Spleen (tissue), 11 donors: Measurements from ENCODE around the gene PERM1. TPM values are rescaled to one million over a fixed set of nuclear protein-coding genes. Genes with fewer than 3 reads are reported as not detected.

Source experiments
- DNase-seq: peaks from one replicate; pipeline ENCODE4 v3.0.0-alpha.2; 2020
- H3K27ac ChIP-seq, 8 donors: fragments of 200-600 bp; sonication (generic) in 7 of 8; 1 replicate in 4 of 8; 2 replicates in 4 of 8; pipeline versions ENCODE4 v1.5.0 to v1.8.0; 2016 to 2021; ENCODE audit warnings: inconsistent platforms in 4 of 8, mild to moderate bottlenecking in 4 of 8, moderate library complexity in 1 of 8
- H3K27me3 ChIP-seq, 7 donors: fragments of 200-600 bp; sonication (generic) in 6 of 7; replicated peaks in 1 of 7; 1 replicate in 4 of 7; 2 replicates in 3 of 7; pipeline versions ENCODE4 v1.5.0 to v1.8.0; 2016 to 2021; ENCODE audit warnings: inconsistent platforms in 3 of 7, mild to moderate bottlenecking in 1 of 7
- H3K36me3 ChIP-seq, 6 donors: fragments of 200-600 bp; sonication (generic) in 5 of 6; 1 replicate in 4 of 6; 2 replicates in 2 of 6; pipeline versions ENCODE4 v1.5.0 to v1.8.0; 2016 to 2021; ENCODE audit warnings: inconsistent platforms in 2 of 6
- H3K4me1 ChIP-seq, 6 donors: fragments of 200-600 bp; sonication (generic) in 5 of 6; 1 replicate in 3 of 6; 2 replicates in 3 of 6; pipeline versions ENCODE4 v1.5.0 to v1.8.0; 2016 to 2021; ENCODE audit warnings: inconsistent platforms in 3 of 6
- H3K4me3 ChIP-seq, 8 donors: fragments of 200-600 bp; sonication (generic) in 7 of 8; 1 replicate in 4 of 8; 2 replicates in 4 of 8; pipeline versions ENCODE4 v1.5.0 to v1.8.0; 2016 to 2021; ENCODE audit warnings: inconsistent platforms in 4 of 8, mild to moderate bottlenecking in 4 of 8, moderate library complexity in 2 of 8
- H3K9me3 ChIP-seq, 8 donors: fragments of 200-600 bp; sonication (generic) in 7 of 8; 1 replicate in 4 of 8; 2 replicates in 4 of 8; pipeline versions ENCODE4 v1.5.0 to v1.8.0; 2016 to 2021; ENCODE audit warnings: inconsistent platforms in 4 of 8
- POLR2A ChIP-seq, 3 donors: fragments of 450-650 bp; IDR thresholded peaks; one replicate each; pipeline ENCODE4 v1.5.1; 2017; ENCODE audit warnings: antibody characterized with exemption in 3 of 3, mild to moderate bottlenecking in 1 of 3
- POLR2AphosphoS5 ChIP-seq, 3 donors: sonication (generic); formaldehyde crosslinking; IDR thresholded peaks; one replicate each; pipeline ENCODE4 v1.5.1; 2017; ENCODE audit warnings: antibody characterized with exemption in 3 of 3
- WGBS, 5 donors: extraction: QIAGEN DNeasy Blood & Tissue Kit in 3 of 5; methylation state at CpG; one replicate each; pipeline versions ENCODE4 v1.1.5 to v1.1.7; 2013 to 2018; 5-methylcytosine and 5-hydroxymethylcytosine counted together
- intact Hi-C: fragments of 100-400 bp; cut with DNase I; formaldehyde crosslinking; loops from one replicate; pipeline ENCODE4 v1.15.0; 2023; ENCODE audit warnings: low total_unique reads
- polyA plus RNA-seq, 3 donors: library from polyadenylated mRNA; stranded (reverse); fragments of 200-250 nt; gene quantifications; one replicate each; pipeline ENCODE4 v1.2.1, GENCODE V29; 2013
- total RNA-seq, 7 donors: library from RNA; depleted of rRNA in 3 of 7; stranded (reverse); fragments of >200 nt in 3 of 7; fragmentation: NEBNext Ultra II Directional in 4 of 7; extraction: Animal tissue kit (Norgen Biotek cat#: 25700) in 4 of 7; gene quantifications; one replicate each; pipeline versions ENCODE4 v1.1.0 to v1.2.1, GENCODE V29; 2016 to 2021
- TF ChIP-seq, protein P1 (sequence below), 11 experiments: fragments of 200-600 bp in 7 of 11; fragments of 450-650 bp in 4 of 11; sonication (generic) in 4 of 11; IDR thresholded peaks in 8 of 11; conservative IDR thresholded peaks in 3 of 11; 1 replicate in 7 of 11; 2 replicates in 4 of 11; pipeline versions ENCODE4 v1.4.0 to v1.8.0; 2016 to 2021; ENCODE audit warnings: antibody characterized with exemption in 11 of 11, inconsistent platforms in 4 of 11, mild to moderate bottlenecking in 1 of 11
- donor health status: healthy with polysubstance abuse.
- donor health status: DM: no; HTN: no; CAD: no; lungs with moderate emphysema.
- donor health status: DM: no; HTN: no; CAD: no.
- donor health status: Bipolar disorder and iron deficiency.
- donor health status: healthy.
- donor health status: DM: no; HTN: no; CAD: no.
- donor health status: DM: yes; HTN: yes; CAD: no.

Gene PERM1
- total and polyA plus RNA-seq, 10 donors = 0.20 to 0.85 (median 0.50) TPM; not detected in 4

- Histone ChIP-seq H3K4me3 (no peak overlapping the region), H3K4me1 (peaks cover 0 to 54% (median 34%) of the 10 kb centered on the region in 6 donors), H3K36me3 (no peaks in the 10 kb centered on the region), H3K27ac (no peak overlapping the region), H3K9me3 (no peaks in the 10 kb centered on the region), H3K27me3 (peaks cover 0 to 98% (median 42%) of the 10 kb centered on the region in 7 donors)
- intact Hi-C loops = no loop called here
- no peak for DNase-seq
- TF ChIP-seq, protein P1, sequence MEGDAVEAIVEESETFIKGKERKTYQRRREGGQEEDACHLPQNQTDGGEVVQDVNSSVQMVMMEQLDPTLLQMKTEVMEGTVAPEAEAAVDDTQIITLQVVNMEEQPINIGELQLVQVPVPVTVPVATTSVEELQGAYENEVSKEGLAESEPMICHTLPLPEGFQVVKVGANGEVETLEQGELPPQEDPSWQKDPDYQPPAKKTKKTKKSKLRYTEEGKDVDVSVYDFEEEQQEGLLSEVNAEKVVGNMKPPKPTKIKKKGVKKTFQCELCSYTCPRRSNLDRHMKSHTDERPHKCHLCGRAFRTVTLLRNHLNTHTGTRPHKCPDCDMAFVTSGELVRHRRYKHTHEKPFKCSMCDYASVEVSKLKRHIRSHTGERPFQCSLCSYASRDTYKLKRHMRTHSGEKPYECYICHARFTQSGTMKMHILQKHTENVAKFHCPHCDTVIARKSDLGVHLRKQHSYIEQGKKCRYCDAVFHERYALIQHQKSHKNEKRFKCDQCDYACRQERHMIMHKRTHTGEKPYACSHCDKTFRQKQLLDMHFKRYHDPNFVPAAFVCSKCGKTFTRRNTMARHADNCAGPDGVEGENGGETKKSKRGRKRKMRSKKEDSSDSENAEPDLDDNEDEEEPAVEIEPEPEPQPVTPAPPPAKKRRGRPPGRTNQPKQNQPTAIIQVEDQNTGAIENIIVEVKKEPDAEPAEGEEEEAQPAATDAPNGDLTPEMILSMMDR (IDR thresholded peaks at IDR 0.05 in 8 of 11, conservative IDR thresholded peaks at IDR 0.05 in 3 of 11) = no peak
- TF ChIP-seq POLR2A (IDR thresholded peaks at IDR 0.05) (no peak), POLR2AphosphoS5 (IDR thresholded peaks at IDR 0.05) (no peak)
- WGBS, 5 donors = 76 to 79% (median 78%) methylated on average over 30 to 40 of the region's 40 CpGs
Observed at GRCh38 chr1:928825-929661, 52.9 kb downstream of the PERM1 start.

DNA sequence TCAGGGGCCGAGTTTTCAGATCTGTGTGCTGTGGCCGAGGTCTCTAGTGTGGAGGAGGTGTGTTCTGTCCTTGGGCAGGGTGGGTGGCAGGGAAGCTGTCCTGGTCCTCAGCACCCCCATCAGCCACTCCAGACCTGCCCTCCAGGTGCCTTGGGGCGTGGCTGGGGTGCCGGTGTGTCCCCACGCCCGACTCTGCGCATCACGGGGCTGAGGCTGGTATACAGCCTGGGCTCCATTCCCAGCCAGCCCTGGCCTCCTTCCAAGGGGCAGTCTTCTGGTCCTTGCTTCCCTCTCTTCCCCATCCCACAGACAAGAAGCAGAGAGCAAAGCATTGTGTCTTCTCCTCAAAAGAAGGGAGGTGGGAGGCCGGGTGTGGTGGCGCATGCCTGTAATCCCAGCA, 54.1 kb downstream of the PERM1 start:
- TF ChIP-seq POLR2AphosphoS5 (IDR thresholded peaks at IDR 0.05) (no peak), POLR2A (IDR thresholded peaks at IDR 0.05) (no peak)
- TF ChIP-seq, protein P1 (IDR thresholded peaks at IDR 0.05 in 8 of 11, conservative IDR thresholded peaks at IDR 0.05 in 3 of 11) = no peak
- no peak overlapping the region for H3K4me3 ChIP-seq
- no peak for DNase-seq
- 66 to 90% (median 78%) methylated on average over 8 to 10 of the region's 10 CpGs for WGBS, 5 donors
- H3K4me1 ChIP-seq = peaks cover 9 to 60% (median 44%) of the 10 kb centered on the region in 6 donors
- H3K27me3 ChIP-seq = peaks cover 0 to 100% (median 54%) of the 10 kb centered on the region in 7 donors
- H3K27ac ChIP-seq = no peak overlapping the region
- no peaks in the 10 kb centered on the region for H3K9me3 ChIP-seq
- intact Hi-C loops = no loop called here
- H3K36me3 ChIP-seq = no peaks in the 10 kb centered on the region

DNA sequence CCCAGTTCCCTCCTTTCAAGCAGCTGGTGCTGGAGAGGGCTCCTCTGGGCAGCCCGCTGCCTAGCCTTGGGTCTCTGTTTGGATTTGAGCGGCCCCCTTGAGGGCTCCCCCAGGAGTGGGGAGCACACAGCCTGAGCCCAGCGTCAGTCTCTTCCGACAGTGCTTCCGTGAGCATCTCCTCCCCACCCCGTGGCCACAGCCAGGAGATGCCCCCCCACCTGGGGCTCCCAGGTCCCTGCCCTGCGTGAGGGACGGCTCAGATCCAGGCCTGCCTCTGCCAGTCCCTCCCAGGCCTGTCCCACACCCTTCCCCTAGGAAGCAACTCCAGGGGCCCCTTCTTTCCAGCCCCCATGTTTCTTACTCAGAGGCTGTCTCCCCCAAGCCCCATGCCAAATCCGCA, 54.7 kb downstream of the PERM1 start:
- Histone ChIP-seq H3K36me3 (no peaks in the 10 kb centered on the region), H3K27me3 (peaks cover 0 to 100% (median 60%) of the 10 kb centered on the region in 7 donors), H3K4me1 (peaks cover 11 to 60% (median 44%) of the 10 kb centered on the region in 6 donors), H3K4me3 (no peak overlapping the region), H3K9me3 (no peaks in the 10 kb centered on the region), H3K27ac (no peak overlapping the region)
- TF ChIP-seq, protein P1 (IDR thresholded peaks at IDR 0.05 in 8 of 11, conservative IDR thresholded peaks at IDR 0.05 in 3 of 11) = no peak
- no peak for DNase-seq
- intact Hi-C loops = no loop called here
- 59 to 86% (median 68%) methylated on average over 5 to 9 of the region's 9 CpGs for WGBS, 5 donors
